Mucosa of rectum (tissue), 2 donors: Measurements from ENCODE around the gene NCOA1.

Source experiments
- H3K27ac ChIP-seq, 2 donors: one replicate each; pipeline ENCODE4 v1.7.0; 2013; ENCODE audit warnings: inconsistent platforms in 2 of 2, low read depth in 2 of 2, low read length in 2 of 2
- H3K27me3 ChIP-seq, 2 donors: one replicate each; pipeline ENCODE4 v1.7.0; 2013; ENCODE audit warnings: low read length in 2 of 2; ENCODE audit not compliant: control insufficient read depth in 2 of 2, insufficient read depth in 2 of 2
- H3K36me3 ChIP-seq, 2 donors: one replicate each; pipeline ENCODE4 v1.7.0; 2013; ENCODE audit warnings: low read length in 2 of 2; ENCODE audit not compliant: control insufficient read depth in 2 of 2, insufficient read depth in 2 of 2
- H3K4me1 ChIP-seq, 2 donors: one replicate each; pipeline ENCODE4 v1.7.0; 2013; ENCODE audit warnings: low read length in 2 of 2, mild to moderate bottlenecking in 1 of 2; ENCODE audit not compliant: control insufficient read depth in 2 of 2, insufficient read depth in 2 of 2
- H3K4me3 ChIP-seq, 2 donors: one replicate each; pipeline ENCODE4 v1.7.0; 2013; ENCODE audit warnings: low read length in 2 of 2
- H3K9ac ChIP-seq, 2 donors: one replicate each; pipeline ENCODE4 v1.7.0; 2013; ENCODE audit warnings: low read length in 2 of 2, low read depth in 1 of 2, mild to moderate bottlenecking in 1 of 2
- H3K9me3 ChIP-seq, 2 donors: one replicate each; pipeline ENCODE4 v1.7.0; 2013; ENCODE audit warnings: low read length in 2 of 2; ENCODE audit not compliant: control insufficient read depth in 2 of 2
- donor health status: healthy.
- donor health status: Normal muscosa, but diverticular disease.

NCOA1 gene

GRCh38 chr2:24642351-24642750, 151.3 kb downstream of the NCOA1 start:
- Histone ChIP-seq H3K9ac (no peak overlapping the region), H3K4me3 (no peak overlapping the region), H3K27me3 (no peaks in the 10 kb centered on the region), H3K4me1 (no peaks in the 10 kb centered on the region), H3K9me3 (no peaks in the 10 kb centered on the region), H3K36me3 (no peaks in the 10 kb centered on the region), H3K27ac (no peak overlapping the region)

- H3K4me1 ChIP-seq, result no peaks in the 10 kb centered on the region
- H3K27me3 ChIP-seq, result no peaks in the 10 kb centered on the region
- H3K9ac ChIP-seq, result no peak overlapping the region
- no peaks in the 10 kb centered on the region for H3K9me3 ChIP-seq
- H3K27ac ChIP-seq, result no peak overlapping the region
- H3K36me3 ChIP-seq, result no peaks in the 10 kb centered on the region
- no peak overlapping the region for H3K4me3 ChIP-seq
Observed at GRCh38 chr2:24643051-24643450, 152.0 kb downstream of the NCOA1 start.

- Histone ChIP-seq H3K9me3 (no peaks in the 10 kb centered on the region), H3K36me3 (no peaks in the 10 kb centered on the region), H3K4me3 (no peak overlapping the region), H3K9ac (no peak overlapping the region), H3K27me3 (no peaks in the 10 kb centered on the region), H3K4me1 (no peaks in the 10 kb centered on the region), H3K27ac (no peak overlapping the region)
Observed at GRCh38 chr2:24644032-24644431, 153.0 kb downstream of the NCOA1 start.

- Histone ChIP-seq H3K9ac (no peak overlapping the region), H3K36me3 (no peaks in the 10 kb centered on the region), H3K9me3 (no peaks in the 10 kb centered on the region), H3K4me1 (no peaks in the 10 kb centered on the region), H3K27me3 (no peaks in the 10 kb centered on the region), H3K4me3 (no peak overlapping the region), H3K27ac (no peak overlapping the region)
Observed at GRCh38 chr2:24650997-24651642, 160.1 kb downstream of the NCOA1 start.

- no peaks in the 10 kb centered on the region for H3K27me3 ChIP-seq
- H3K9ac ChIP-seq, result no peak overlapping the region
- H3K27ac ChIP-seq, result no peak overlapping the region
- H3K9me3 ChIP-seq, result no peaks in the 10 kb centered on the region
- no peaks in the 10 kb centered on the region for H3K36me3 ChIP-seq
- no peak overlapping the region for H3K4me3 ChIP-seq
- H3K4me1 ChIP-seq, result no peaks in the 10 kb centered on the region
Observed at GRCh38 chr2:24651643-24652003, 160.6 kb downstream of the NCOA1 start.

- Histone ChIP-seq H3K36me3 (no peaks in the 10 kb centered on the region), H3K27ac (no peak overlapping the region), H3K4me1 (no peaks in the 10 kb centered on the region), H3K9ac (no peak overlapping the region), H3K27me3 (no peaks in the 10 kb centered on the region), H3K9me3 (no peaks in the 10 kb centered on the region), H3K4me3 (no peak overlapping the region)
Observed at GRCh38 chr2:24652265-24653182, 161.5 kb downstream of the NCOA1 start.

- Histone ChIP-seq H3K27me3 (no peaks in the 10 kb centered on the region), H3K4me1 (no peaks in the 10 kb centered on the region), H3K27ac (no peak overlapping the region), H3K36me3 (peaks cover 6 to 9% of the 10 kb centered on the region in 2 donors), H3K9ac (no peak overlapping the region), H3K9me3 (no peaks in the 10 kb centered on the region), H3K4me3 (no peak overlapping the region)
Observed at GRCh38 chr2:24657818-24658217, 166.8 kb downstream of the NCOA1 start.

- H3K4me3 ChIP-seq, result no peak overlapping the region
- no peaks in the 10 kb centered on the region for H3K9me3 ChIP-seq
- H3K27ac ChIP-seq, result no peak overlapping the region
- no peaks in the 10 kb centered on the region for H3K27me3 ChIP-seq
- peaks cover 6 to 9% of the 10 kb centered on the region in 2 donors for H3K36me3 ChIP-seq
- no peaks in the 10 kb centered on the region for H3K4me1 ChIP-seq
- no peak overlapping the region for H3K9ac ChIP-seq
Observed at GRCh38 chr2:24658531-24659202, 167.6 kb downstream of the NCOA1 start.

GRCh38 chr2:24659862-24660261, 168.8 kb downstream of the NCOA1 start:
- Histone ChIP-seq H3K9me3 (no peaks in the 10 kb centered on the region), H3K9ac (no peak overlapping the region), H3K27me3 (no peaks in the 10 kb centered on the region), H3K27ac (no peak overlapping the region), H3K4me3 (no peak overlapping the region), H3K4me1 (no peaks in the 10 kb centered on the region), H3K36me3 (peaks cover 6 to 9% of the 10 kb centered on the region in 2 donors)

- H3K27me3 ChIP-seq, result no peaks in the 10 kb centered on the region
- no peak overlapping the region for H3K4me3 ChIP-seq
- no peaks in the 10 kb centered on the region for H3K36me3 ChIP-seq
- no peaks in the 10 kb centered on the region for H3K9me3 ChIP-seq
- no peak overlapping the region for H3K9ac ChIP-seq
- H3K4me1 ChIP-seq, result no peaks in the 10 kb centered on the region
- H3K27ac ChIP-seq, result no peak overlapping the region
Observed at GRCh38 chr2:24667542-24667941, 176.5 kb downstream of the NCOA1 start.
